ENCODE data around the gene ANXA2R.

The ANXA2R gene

GRCh38 chr5:43051684-43052083, 11.6 kb upstream of the ANXA2R start:
- Mint-ChIP-seq H3K27me3 (ENCODE audit: low read depth, poor library complexity) (peaks cover 14% of the 10 kb centered on the region), H3K27ac (no peak overlapping the region), H3K4me1 (peaks cover 12% of the 10 kb centered on the region), H3K9me3 (peaks cover 25% of the 10 kb centered on the region), H3K4me3 (no peak overlapping the region), H3K36me3 (ENCODE audit: low read depth) (peaks cover 34% of the 10 kb centered on the region)
- no peak for DNase-seq
- TF ChIP-seq, protein P1, sequence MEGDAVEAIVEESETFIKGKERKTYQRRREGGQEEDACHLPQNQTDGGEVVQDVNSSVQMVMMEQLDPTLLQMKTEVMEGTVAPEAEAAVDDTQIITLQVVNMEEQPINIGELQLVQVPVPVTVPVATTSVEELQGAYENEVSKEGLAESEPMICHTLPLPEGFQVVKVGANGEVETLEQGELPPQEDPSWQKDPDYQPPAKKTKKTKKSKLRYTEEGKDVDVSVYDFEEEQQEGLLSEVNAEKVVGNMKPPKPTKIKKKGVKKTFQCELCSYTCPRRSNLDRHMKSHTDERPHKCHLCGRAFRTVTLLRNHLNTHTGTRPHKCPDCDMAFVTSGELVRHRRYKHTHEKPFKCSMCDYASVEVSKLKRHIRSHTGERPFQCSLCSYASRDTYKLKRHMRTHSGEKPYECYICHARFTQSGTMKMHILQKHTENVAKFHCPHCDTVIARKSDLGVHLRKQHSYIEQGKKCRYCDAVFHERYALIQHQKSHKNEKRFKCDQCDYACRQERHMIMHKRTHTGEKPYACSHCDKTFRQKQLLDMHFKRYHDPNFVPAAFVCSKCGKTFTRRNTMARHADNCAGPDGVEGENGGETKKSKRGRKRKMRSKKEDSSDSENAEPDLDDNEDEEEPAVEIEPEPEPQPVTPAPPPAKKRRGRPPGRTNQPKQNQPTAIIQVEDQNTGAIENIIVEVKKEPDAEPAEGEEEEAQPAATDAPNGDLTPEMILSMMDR (IDR thresholded peaks at IDR 0.05): no peak

- Mint-ChIP-seq H3K27ac (no peak overlapping the region), H3K4me1 (peaks cover 13% of the 10 kb centered on the region), H3K4me3 (no peak overlapping the region), H3K36me3 (ENCODE audit: low read depth) (peaks cover 24% of the 10 kb centered on the region), H3K27me3 (ENCODE audit: low read depth, poor library complexity) (peaks cover 17% of the 10 kb centered on the region), H3K9me3 (peaks cover 14% of the 10 kb centered on the region)
- TF ChIP-seq, protein P1 (IDR thresholded peaks at IDR 0.05): no peak
- DNase-seq: no peak
Measured at GRCh38 chr5:43050384-43050783, 10.3 kb upstream of the ANXA2R start.

DNA sequence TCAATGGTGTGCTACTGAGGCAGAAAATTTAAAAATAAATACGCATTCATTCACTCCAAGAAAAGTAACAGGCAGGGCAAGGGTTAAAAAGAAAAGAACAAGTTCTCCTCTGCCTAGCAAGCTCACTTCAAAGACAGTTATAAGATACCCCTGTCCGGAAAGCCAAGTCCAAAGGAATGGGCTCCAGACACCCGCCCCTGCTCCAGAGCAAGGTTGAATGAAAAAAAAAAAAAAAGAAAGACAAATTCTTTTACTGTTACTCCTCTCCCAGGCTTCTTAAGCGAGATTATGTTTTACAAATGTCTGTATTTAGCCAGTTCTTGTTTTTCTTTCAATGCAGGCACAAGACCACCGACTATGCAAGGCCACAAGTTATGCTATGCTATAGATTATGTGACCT, 9.1 kb upstream of the ANXA2R start:
- Mint-ChIP-seq H3K27ac (no peak overlapping the region), H3K9me3 (peaks cover 4% of the 10 kb centered on the region), H3K4me1 (peaks cover 24% of the 10 kb centered on the region), H3K4me3 (no peak overlapping the region), H3K36me3 (ENCODE audit: low read depth) (peaks cover 13% of the 10 kb centered on the region), H3K27me3 (ENCODE audit: low read depth, poor library complexity) (peaks cover 28% of the 10 kb centered on the region)
- TF ChIP-seq, protein P1 (IDR thresholded peaks at IDR 0.05): no peak
- no peak for DNase-seq

DNA sequence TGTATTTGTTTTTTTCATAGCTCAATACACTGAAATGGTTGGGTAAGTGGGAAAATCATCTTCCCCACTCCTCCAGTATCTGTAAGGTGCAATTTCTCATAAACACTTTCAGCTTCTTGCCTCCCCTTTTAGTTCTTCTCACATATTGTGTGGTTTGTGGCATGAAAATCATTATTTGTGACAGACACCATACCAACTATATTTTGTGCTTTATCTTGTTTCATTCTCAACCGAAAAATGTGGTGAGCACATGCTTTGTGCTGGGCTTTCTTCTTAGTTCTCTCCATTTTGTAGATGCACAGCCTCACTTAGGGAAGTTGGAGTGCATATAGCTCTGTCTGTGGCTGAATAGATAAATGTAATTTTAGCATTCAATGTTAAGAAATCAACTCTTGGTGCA, 6.4 kb upstream of the ANXA2R start:
- no peak for DNase-seq
- peaks cover 50% of the 10 kb centered on the region for H3K27me3 Mint-ChIP-seq (ENCODE audit: low read depth, poor library complexity)
- TF ChIP-seq, protein P1 (IDR thresholded peaks at IDR 0.05): no peak
- H3K9me3 Mint-ChIP-seq: no peaks in the 10 kb centered on the region
- H3K4me1 Mint-ChIP-seq: peaks cover 41% of the 10 kb centered on the region
- H3K4me3 Mint-ChIP-seq: no peak overlapping the region
- peaks cover 7% of the 10 kb centered on the region for H3K36me3 Mint-ChIP-seq (ENCODE audit: low read depth)
- no peak overlapping the region for H3K27ac Mint-ChIP-seq

DNA sequence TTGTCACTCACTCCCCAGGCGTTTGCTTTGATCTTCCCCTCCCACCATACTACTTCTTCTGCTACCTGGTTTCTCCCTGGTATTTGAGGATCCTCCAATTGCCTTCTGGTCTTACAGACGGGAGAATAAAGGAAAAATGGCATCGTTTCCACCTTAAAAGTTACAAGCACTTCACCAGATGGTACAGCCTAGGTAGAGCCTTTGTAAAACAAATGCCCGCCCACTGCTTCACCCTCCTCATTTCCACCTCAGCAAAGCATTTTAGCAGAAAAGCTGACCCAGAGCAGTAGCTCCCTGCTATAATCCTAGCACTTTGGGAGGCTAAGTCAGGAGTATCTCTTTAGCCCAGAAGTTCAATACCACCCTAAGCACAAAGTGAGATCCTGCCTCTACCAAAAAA, 5.1 kb upstream of the ANXA2R start:
- TF ChIP-seq, protein P1 (IDR thresholded peaks at IDR 0.05): no peak
- Mint-ChIP-seq H3K27ac (no peak overlapping the region), H3K4me3 (peak overlapping the region; percentile 64), H3K9me3 (no peaks in the 10 kb centered on the region), H3K36me3 (ENCODE audit: low read depth) (peaks cover 7% of the 10 kb centered on the region), H3K27me3 (ENCODE audit: low read depth, poor library complexity) (peaks cover 62% of the 10 kb centered on the region), H3K4me1 (peaks cover 53% of the 10 kb centered on the region)
- no peak for DNase-seq

DNA sequence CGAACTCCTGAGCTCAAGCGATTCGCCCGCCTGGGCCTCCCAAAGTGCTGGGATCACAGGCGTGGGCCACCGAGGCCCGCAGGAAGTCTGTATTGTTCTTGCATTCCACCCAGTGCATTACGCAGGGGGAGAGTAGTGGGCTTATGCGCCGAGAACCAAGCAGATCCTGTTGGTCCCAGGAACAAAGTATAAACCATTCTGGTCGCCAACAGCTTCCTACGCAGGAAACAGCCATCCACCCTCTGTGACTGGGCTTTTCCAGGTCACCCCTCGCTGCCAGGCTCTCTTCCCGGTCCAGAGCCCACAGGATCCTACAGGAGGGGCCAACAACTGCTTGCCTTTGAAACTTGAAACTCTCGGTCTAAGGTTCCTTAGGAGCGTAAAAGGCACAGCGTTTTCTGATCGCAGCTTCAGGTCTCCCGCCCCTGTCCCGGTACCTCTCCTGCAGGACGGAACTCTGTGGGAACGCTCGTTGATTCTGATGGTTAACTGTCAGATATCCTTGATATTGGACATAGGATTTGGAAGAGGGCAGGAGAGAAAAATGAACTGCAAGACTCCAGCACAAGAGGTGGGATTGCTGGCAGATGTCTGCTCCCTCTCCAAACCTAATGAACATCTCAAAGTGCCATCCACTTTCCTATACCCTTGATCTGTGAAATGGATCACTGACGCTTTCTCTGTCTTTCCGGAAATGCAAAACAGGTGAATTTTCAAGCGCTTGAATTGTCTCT, 4.2 kb upstream of the ANXA2R start:
- TF ChIP-seq, protein P1 (IDR thresholded peaks at IDR 0.05): no peak
- peaks cover under 1% of the 10 kb centered on the region for H3K36me3 Mint-ChIP-seq (ENCODE audit: low read depth)
- DNase-seq: peak; percentile 49
- peaks cover 71% of the 10 kb centered on the region for H3K27me3 Mint-ChIP-seq (ENCODE audit: low read depth, poor library complexity)
- no peak overlapping the region for H3K27ac Mint-ChIP-seq
- peak overlapping the region; percentile 64 for H3K4me3 Mint-ChIP-seq
- no peaks in the 10 kb centered on the region for H3K9me3 Mint-ChIP-seq
- H3K4me1 Mint-ChIP-seq: peaks cover 56% of the 10 kb centered on the region

Data from nephron progenitor cell (in vitro differentiated cells).